ENCODE results near the gene CEMIP2.
"Not testable (repeated sequence)": the region's sequence is repeated elsewhere in the genome, so short reads cannot be mapped to it uniquely, and the experiment has no call there.

Gene CEMIP2

GRCh38 chr9:71706176-71706575 is 62.1 kb downstream of the CEMIP2 start:
- no peak for DNase-seq

- no peak for DNase-seq
Measured at GRCh38 chr9:71704796-71705195, 63.5 kb downstream of the CEMIP2 start.

DNA sequence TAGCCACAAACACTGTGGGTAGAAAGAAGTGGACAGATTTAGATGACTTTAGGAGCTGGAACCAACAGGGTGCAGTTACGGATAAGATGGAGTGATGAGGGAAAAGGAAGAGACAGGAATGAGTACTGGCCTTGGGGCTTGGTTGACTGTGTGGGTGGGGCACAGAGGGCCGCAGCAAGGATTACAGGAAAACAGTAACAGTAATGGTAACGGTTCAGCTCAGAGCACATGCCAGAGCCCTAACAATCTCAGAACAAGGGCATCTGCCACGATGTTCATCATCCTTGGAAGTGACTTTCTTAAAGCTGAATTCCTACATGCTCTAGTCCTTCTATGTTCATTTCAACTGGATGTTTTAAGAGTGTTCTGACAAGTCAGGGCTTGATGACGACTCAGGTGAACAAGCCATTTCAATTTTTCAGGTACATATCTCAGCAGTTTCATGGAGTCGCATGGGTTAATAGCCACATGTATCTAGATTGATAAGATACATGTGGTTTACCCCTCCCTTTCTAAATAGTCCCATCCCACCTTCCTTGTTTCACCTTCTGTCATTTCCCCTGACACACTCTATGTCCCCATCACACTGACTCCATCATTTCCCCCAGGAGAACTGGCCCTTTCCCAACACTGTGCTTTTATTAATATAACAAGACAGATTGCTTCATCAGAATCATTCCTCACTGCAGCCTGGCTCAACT is 65.0 kb downstream of the CEMIP2 start:
- no peak for DNase-seq

- DNase-seq: no peak
Measured at GRCh38 chr9:71697882-71698281, 70.4 kb downstream of the CEMIP2 start.

- DNase-seq: no peak
Measured at GRCh38 chr9:71694332-71694731, 74.0 kb downstream of the CEMIP2 start.

DNA sequence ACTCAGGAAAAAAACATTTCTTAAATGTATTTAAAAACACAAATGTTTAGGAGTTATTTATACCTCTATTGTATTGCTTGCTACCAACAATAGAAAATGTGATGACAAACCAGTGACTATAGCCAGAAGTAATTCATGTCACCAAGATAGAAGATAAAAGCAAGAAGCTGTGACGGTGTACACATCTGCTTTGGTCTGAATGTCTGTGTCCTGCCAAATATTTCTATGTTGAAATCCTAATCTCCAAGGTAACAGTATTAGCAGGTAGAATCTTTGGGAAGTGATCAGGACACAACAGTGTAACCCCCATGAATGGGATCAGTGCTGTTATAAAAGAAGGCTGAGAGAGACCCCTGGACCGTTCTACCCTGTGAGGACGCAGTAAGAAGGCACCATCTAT is 74.7 kb downstream of the CEMIP2 start:
- no peak for DNase-seq

- no peak for DNase-seq
Measured at GRCh38 chr9:71692337-71692736, 76.0 kb downstream of the CEMIP2 start.

DNA sequence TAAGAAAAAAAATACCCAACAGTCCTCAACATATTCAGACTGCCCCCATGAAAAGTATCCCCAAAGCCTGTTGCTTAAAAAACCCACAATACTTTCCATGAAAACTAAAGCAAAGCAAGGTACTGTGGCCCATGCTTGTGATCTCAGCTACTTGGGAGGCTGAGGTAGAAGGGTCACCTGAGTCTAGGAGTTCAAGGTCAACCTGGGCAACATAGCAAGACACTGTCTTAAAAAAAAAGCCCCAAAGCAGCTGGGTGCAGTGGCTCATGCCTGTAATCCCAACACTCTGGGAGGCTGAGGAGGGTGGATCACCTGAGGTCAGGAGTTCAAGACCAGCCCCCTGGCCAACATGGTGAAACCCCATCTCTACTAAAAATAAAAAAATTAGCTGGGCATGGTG is 76.7 kb downstream of the CEMIP2 start:
- not testable (repeated sequence) for DNase-seq

DNA sequence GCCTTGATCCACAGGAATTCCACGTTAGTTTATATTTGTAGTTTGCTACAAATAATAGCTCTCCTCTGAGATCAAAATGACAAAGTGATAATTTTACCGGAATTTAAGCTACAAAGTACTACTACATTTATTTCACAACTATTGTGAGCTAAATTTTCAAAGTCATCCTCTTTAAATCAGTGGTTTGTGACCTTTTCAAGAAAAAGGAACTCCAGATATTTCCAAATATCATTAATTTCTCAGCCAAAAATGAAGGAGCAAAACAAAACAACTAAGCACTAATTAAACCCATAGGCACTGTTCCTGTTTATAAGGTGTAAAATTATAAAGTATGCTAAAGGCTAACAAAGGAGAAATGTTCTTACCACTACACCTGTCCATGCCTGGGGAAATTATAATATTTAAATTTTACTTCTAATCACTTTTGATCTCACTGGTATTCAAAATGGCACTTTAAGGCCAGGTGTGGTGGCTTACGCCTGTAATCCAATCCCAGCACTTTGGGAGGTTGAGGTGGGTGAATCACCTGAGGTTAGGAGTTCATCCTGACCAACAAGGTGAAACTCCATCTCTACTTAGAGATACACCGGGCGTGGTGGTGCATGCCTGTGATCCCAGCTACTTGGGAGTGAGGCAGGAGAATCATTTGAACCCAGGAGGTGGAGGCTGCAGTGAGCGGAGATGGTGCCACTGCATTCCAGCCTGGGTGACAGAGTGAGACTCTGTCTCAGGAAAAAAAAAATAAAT is 77.5 kb downstream of the CEMIP2 start:
- no peak for DNase-seq

GRCh38 chr9:71690063-71690688 is 78.1 kb downstream of the CEMIP2 start:
- DNase-seq: no peak

- DNase-seq: no peak
Measured at GRCh38 chr9:71687676-71688075, 80.6 kb downstream of the CEMIP2 start.

DNA sequence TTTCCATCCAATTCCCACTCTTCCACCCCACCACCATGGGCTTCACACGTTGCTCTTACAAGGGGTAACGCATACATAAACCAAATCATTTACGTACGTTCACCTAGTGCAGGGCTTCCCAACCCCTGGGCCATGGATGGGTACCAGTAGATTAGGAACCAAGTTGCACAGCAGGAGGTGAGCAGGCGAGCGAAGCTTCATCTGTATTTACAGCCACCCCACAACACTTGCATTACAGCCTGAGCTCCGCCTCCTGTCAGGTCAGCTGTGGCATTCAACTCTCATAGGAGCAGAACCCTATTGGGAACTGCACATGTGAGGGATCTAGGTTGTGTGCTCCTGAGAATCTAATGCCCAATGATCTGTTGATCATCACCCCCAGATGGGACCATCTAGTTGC is 82.3 kb downstream of the CEMIP2 start:
- DNase-seq: no peak

- DNase-seq: no peak
Measured at GRCh38 chr9:71685394-71685793, 82.9 kb downstream of the CEMIP2 start.

GRCh38 chr9:71684566-71684965 is 83.7 kb downstream of the CEMIP2 start:
- no peak for DNase-seq

DNA sequence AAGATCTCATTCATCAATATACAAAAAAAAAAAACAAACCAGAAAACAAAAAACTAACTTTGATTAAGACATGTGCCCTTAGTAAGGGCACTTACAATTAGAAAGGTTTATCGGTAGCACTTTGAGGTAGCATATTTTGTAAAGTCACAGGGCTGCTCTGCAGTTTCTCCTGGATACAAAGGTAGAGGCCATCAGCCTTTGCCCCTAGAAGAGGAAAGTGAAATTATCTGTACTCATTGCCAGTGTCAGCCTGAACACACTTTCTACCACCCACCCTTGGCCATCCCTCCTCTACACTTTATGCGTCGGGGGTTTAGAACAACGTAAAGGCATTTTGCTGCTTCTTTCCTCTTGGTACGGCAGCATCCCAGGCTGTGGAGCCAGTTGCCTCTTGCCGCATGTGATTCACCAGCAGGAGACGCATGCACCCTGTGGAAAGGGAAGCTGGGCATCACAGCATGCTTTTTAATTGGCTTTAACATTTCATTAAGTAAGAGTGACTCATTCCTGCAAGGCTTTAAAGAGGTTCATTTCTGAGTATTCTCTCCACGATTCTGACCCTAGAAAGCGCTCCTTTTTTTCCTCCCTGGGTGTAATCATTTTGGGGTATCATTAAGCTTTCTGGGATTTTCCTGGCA is 84.6 kb downstream of the CEMIP2 start:
- DNase-seq: no peak

DNA sequence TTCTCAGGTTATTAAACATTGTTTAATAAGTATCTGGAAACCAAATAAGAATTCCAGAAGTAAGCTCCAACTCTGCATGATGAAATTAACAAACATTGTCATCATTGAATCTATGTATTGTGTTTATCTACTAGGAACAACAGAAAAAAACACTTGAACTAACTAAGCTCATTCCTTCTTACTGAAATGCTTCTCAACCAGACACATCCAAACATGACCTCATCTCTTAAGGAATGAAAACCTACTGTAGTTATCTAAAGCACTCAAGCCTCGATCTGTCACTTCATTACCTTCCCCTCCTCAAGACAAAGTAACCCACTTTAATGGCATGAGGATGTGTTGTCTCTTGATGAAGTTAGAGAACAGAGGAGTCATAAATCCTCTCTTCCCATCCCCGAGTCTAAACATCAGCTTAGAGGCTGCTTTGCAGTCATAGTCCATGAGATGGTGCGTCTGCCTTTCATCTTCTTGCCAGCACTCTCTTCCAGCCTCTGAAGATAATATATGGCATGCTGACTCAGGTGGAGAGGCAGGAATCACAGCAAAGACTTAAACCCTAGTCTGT is 86.5 kb downstream of the CEMIP2 start:
- DNase-seq: no peak

GRCh38 chr9:71681104-71681707 is 87.1 kb downstream of the CEMIP2 start:
- no peak for DNase-seq

- no peak for DNase-seq
Measured at GRCh38 chr9:71680189-71680980, 87.9 kb downstream of the CEMIP2 start.

- no peak for DNase-seq
Measured at GRCh38 chr9:71678999-71679398, 89.3 kb downstream of the CEMIP2 start.

DNA sequence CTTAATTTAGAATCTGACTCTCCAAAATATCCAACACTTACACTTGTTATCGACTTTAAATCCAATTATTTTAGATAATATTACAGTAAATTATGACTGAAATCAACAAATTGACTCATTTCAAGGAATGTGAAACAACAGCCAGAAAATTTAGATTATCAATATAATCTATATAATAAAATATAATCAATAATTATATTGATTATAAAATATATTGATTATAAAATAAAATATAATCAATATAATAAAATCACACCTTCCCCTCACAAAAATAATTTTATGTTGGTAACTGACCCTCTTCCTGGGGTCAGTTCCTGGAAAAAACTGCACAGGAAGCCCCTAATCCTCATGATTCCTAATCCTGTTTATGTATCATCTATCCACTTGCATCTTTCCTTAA is 91.1 kb downstream of the CEMIP2 start:
- DNase-seq: no peak

DNA sequence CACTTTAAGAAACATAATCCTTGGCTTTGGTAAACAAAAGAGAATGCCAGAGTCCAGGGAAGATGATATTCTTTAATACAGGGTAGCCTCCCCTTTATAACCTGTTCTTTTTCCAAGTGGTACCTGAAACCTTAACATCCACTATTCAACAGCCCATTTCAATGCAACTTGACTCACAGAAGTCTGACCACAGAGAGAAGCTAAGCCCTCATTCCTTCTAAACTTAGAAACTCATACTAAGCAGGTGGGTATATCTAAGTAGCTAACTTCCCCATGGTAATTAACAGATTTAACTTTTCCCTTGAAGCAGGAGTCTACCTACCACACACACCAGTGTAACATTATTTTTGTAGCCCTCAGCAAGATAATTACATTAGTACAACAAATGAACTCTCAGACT is 91.9 kb downstream of the CEMIP2 start:
- no peak for DNase-seq

- DNase-seq: no peak
Measured at GRCh38 chr9:71675857-71676165, 92.5 kb downstream of the CEMIP2 start.

Data from COR-L47 (cell line).